Parathyroid adenoma (tissue), 2 donors: ENCODE data around the gene DOCK10.

Experiments used
- H2AFZ ChIP-seq: fragments of 300-600 bp; sonication (generic); one replicate; pipeline ENCODE4 v1.7.0; 2017; ENCODE audit warnings: antibody characterized with exemption, mild to moderate bottlenecking
- H3K27ac ChIP-seq: fragments of 300-600 bp; sonication (generic); one replicate; pipeline ENCODE4 v1.7.0; 2017
- H3K27me3 ChIP-seq: fragments of 300-600 bp; sonication (generic); one replicate; pipeline ENCODE4 v1.7.0; 2017; ENCODE audit warnings: low read length; ENCODE audit not compliant: control insufficient read depth, insufficient read depth
- H3K36me3 ChIP-seq: fragments of 300-600 bp; sonication (generic); one replicate; pipeline ENCODE4 v1.7.0; 2017; ENCODE audit warnings: low read length; ENCODE audit not compliant: control insufficient read depth, insufficient read depth
- H3K4me1 ChIP-seq: fragments of 300-600 bp; sonication (generic); one replicate; pipeline ENCODE4 v1.7.0; 2017; ENCODE audit warnings: control low read depth
- H3K4me2 ChIP-seq: fragments of 300-600 bp; sonication (generic); one replicate; pipeline ENCODE4 v1.7.0; 2017; ENCODE audit warnings: low read length
- H3K4me3 ChIP-seq: fragments of 300-600 bp; sonication (generic); one replicate; pipeline ENCODE4 v1.7.0; 2017; ENCODE audit warnings: low read depth, low read length
- H3K79me2 ChIP-seq: fragments of 300-600 bp; sonication (generic); one replicate; pipeline ENCODE4 v1.7.0; 2017; ENCODE audit warnings: control low read depth
- H3K9ac ChIP-seq: fragments of 300-600 bp; sonication (generic); one replicate; pipeline ENCODE4 v1.7.0; 2017; ENCODE audit warnings: mild to moderate bottlenecking
- H3K9me3 ChIP-seq: fragments of 300-600 bp; sonication (generic); one replicate; pipeline ENCODE4 v1.7.0; 2017; ENCODE audit warnings: low read length; ENCODE audit not compliant: control insufficient read depth
- TF ChIP-seq, protein P1 (sequence below): fragments of 300-600 bp; sonication (generic); IDR thresholded peaks from one replicate; pipeline ENCODE4 v1.7.0; 2017; ENCODE audit warnings: antibody characterized with exemption, mild to moderate bottlenecking
- donor health status: primary hyperparathyroidism.

The DOCK10 gene

GRCh38 chr2:224958462-224958857 is 83.8 kb downstream of the DOCK10 start:
- Histone ChIP-seq H3K9me3 (no peaks in the 10 kb centered on the region), H3K27ac (no peak overlapping the region)

GRCh38 chr2:224957540-224958461 is 84.5 kb downstream of the DOCK10 start:
- no peak overlapping the region for H2AFZ ChIP-seq
- H3K4me3 ChIP-seq: no peak overlapping the region
- H3K36me3 ChIP-seq: no peaks in the 10 kb centered on the region
- H3K4me1 ChIP-seq: no peaks in the 10 kb centered on the region
- TF ChIP-seq, protein P1, sequence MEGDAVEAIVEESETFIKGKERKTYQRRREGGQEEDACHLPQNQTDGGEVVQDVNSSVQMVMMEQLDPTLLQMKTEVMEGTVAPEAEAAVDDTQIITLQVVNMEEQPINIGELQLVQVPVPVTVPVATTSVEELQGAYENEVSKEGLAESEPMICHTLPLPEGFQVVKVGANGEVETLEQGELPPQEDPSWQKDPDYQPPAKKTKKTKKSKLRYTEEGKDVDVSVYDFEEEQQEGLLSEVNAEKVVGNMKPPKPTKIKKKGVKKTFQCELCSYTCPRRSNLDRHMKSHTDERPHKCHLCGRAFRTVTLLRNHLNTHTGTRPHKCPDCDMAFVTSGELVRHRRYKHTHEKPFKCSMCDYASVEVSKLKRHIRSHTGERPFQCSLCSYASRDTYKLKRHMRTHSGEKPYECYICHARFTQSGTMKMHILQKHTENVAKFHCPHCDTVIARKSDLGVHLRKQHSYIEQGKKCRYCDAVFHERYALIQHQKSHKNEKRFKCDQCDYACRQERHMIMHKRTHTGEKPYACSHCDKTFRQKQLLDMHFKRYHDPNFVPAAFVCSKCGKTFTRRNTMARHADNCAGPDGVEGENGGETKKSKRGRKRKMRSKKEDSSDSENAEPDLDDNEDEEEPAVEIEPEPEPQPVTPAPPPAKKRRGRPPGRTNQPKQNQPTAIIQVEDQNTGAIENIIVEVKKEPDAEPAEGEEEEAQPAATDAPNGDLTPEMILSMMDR: no peak
- H3K79me2 ChIP-seq: no peaks in the 10 kb centered on the region
- H3K27ac ChIP-seq: no peak overlapping the region
- H3K9ac ChIP-seq: no peak overlapping the region
- no peak overlapping the region for H3K4me2 ChIP-seq
- H3K27me3 ChIP-seq: peaks cover 2% of the 10 kb centered on the region
- H3K9me3 ChIP-seq: no peaks in the 10 kb centered on the region

More at GRCh38 chr2:224958462-224958857, 83.8 kb downstream of the DOCK10 start:
- TF ChIP-seq, protein P1: no peak
- no peaks in the 10 kb centered on the region for H3K36me3 ChIP-seq
- no peaks in the 10 kb centered on the region for H3K4me1 ChIP-seq
- peaks cover 2% of the 10 kb centered on the region for H3K27me3 ChIP-seq
- no peak overlapping the region for H3K9ac ChIP-seq
- no peak overlapping the region for H3K4me2 ChIP-seq
- H3K4me3 ChIP-seq: no peak overlapping the region
- no peak overlapping the region for H2AFZ ChIP-seq
- H3K79me2 ChIP-seq: no peaks in the 10 kb centered on the region

GRCh38 chr2:224956706-224957105 is 85.6 kb downstream of the DOCK10 start:
- Histone ChIP-seq H3K9me3 (no peaks in the 10 kb centered on the region), H3K4me2 (no peak overlapping the region)

GRCh38 chr2:224954980-224955379 is 87.3 kb downstream of the DOCK10 start:
- Histone ChIP-seq H3K4me3 (no peak overlapping the region), H3K27me3 (peaks cover 2% of the 10 kb centered on the region), H3K4me2 (no peak overlapping the region), H3K4me1 (no peaks in the 10 kb centered on the region), H3K79me2 (no peaks in the 10 kb centered on the region), H3K27ac (no peak overlapping the region), H2AFZ (no peak overlapping the region), H3K9me3 (no peaks in the 10 kb centered on the region), H3K36me3 (no peaks in the 10 kb centered on the region), H3K9ac (no peak overlapping the region)
- TF ChIP-seq, protein P1: no peak

More at GRCh38 chr2:224956706-224957105, 85.6 kb downstream of the DOCK10 start:
- no peak overlapping the region for H3K9ac ChIP-seq
- H3K4me3 ChIP-seq: no peak overlapping the region
- H2AFZ ChIP-seq: no peak overlapping the region
- H3K79me2 ChIP-seq: no peaks in the 10 kb centered on the region
- no peak overlapping the region for H3K27ac ChIP-seq
- TF ChIP-seq, protein P1: no peak
- H3K27me3 ChIP-seq: peaks cover 2% of the 10 kb centered on the region
- H3K4me1 ChIP-seq: no peaks in the 10 kb centered on the region
- H3K36me3 ChIP-seq: no peaks in the 10 kb centered on the region
